WTC11 (cell line): ENCODE results near the gene TAB3. TPM values are rescaled to one million over a fixed set of nuclear protein-coding genes. Genes with fewer than 3 reads are reported as not detected.

Experiments used
- ATAC-seq: fragments of 200-7000 bp; cut with Tn5 transposase; 2 replicates; pipeline ENCODE4 v1.10.0; 2021; ENCODE audit warnings: mild to moderate bottlenecking, moderate library complexity
- CTCF ChIA-PET: fragments of 300-600 bp; sonication (Branson Sonifier 250); formaldehyde crosslinking; loops from one replicate; lab custom pipeline; 2021; ENCODE audit warnings: antibody characterized with exemption; lab: Charles Lee
- POLR2A ChIA-PET: fragments of 350-600 bp; sonication (Branson Sonifier 250); formaldehyde crosslinking; loops from one replicate; lab custom pipeline; 2021; ENCODE audit warnings: antibody characterized with exemption; lab: Charles Lee
- DNase-seq: peaks from one replicate; pipeline ENCODE4 v3.0.0; 2021; ENCODE audit warnings: low spot score
- H3K27ac Mint-ChIP-seq: 2 replicates; pipeline ENCODE4 v1.8.0; 2021; ENCODE audit warnings: mixed read lengths
- H3K27me3 Mint-ChIP-seq: 2 replicates; pipeline ENCODE4 v1.8.0; 2021; ENCODE audit warnings: low read depth, mild to moderate bottlenecking, moderate library complexity, mixed read lengths
- H3K36me3 Mint-ChIP-seq: 2 replicates; pipeline ENCODE4 v1.8.0; 2021; ENCODE audit warnings: mixed read lengths
- H3K4me1 Mint-ChIP-seq: 2 replicates; pipeline ENCODE4 v1.8.0; 2022; ENCODE audit warnings: mixed read lengths
- H3K4me3 Mint-ChIP-seq: 2 replicates; pipeline ENCODE4 v1.8.0; 2021; ENCODE audit warnings: mild to moderate bottlenecking, moderate library complexity, mixed read lengths
- H3K9me3 Mint-ChIP-seq: 2 replicates; pipeline ENCODE4 v1.8.0; 2021; ENCODE audit warnings: mixed read lengths
- CREB1 ChIP-seq: sonication (generic); formaldehyde crosslinking; IDR thresholded peaks from 2 replicates; pipeline ENCODE4 v1.8.0; 2023; ENCODE audit warnings: mild to moderate bottlenecking, missing genetic modification reagents
- FOXK1 ChIP-seq: sonication (generic); formaldehyde crosslinking; IDR thresholded peaks from 2 replicates; pipeline ENCODE4 v1.8.0; 2022; ENCODE audit warnings: mild to moderate bottlenecking, moderate library complexity, missing genetic modification reagents
- FOXP1 ChIP-seq: sonication (generic); formaldehyde crosslinking; IDR thresholded peaks from 2 replicates; pipeline ENCODE4 v1.8.0; 2022; ENCODE audit warnings: missing genetic modification reagents, mild to moderate bottlenecking, moderate library complexity, borderline replicate concordance
- GTF2I ChIP-seq: fragments of 250-450 bp; sonication (Bioruptor Pico); conservative IDR thresholded peaks from 2 replicates; pipeline ENCODE4 v1.4.0; 2021; ENCODE audit warnings: mild to moderate bottlenecking
- HMGA2 ChIP-seq: fragments of 250-450 bp; sonication (Bioruptor Pico); IDR thresholded peaks from 2 replicates; pipeline ENCODE4 v1.4.0; 2021; ENCODE audit warnings: mild to moderate bottlenecking, moderate library complexity
- IRF2 ChIP-seq: sonication (generic); formaldehyde crosslinking; IDR thresholded peaks from 2 replicates; pipeline ENCODE4 v1.8.0; 2022; ENCODE audit warnings: low read depth, missing genetic modification reagents, borderline replicate concordance
- MYBL2 ChIP-seq: sonication (generic); formaldehyde crosslinking; IDR thresholded peaks from 2 replicates; pipeline ENCODE4 v1.8.1; 2023; ENCODE audit warnings: mild to moderate bottlenecking, moderate library complexity, missing genetic modification reagents
- NFATC4 ChIP-seq: fragments of 250-450 bp; sonication (Bioruptor Pico); IDR thresholded peaks from 2 replicates; pipeline ENCODE4 v1.9.0; 2021; ENCODE audit warnings: mild to moderate bottlenecking
- OVOL2 ChIP-seq: fragments of 250-450 bp; sonication (Bioruptor Pico); IDR thresholded peaks from 2 replicates; pipeline ENCODE4 v1.9.0; 2021; ENCODE audit warnings: mild to moderate bottlenecking, borderline replicate concordance
- SMAD4 ChIP-seq: sonication (generic); formaldehyde crosslinking; IDR thresholded peaks from 2 replicates; pipeline ENCODE4 v1.8.0; 2022; ENCODE audit warnings: mild to moderate bottlenecking, missing genetic modification reagents
- TEAD1 ChIP-seq: sonication (generic); formaldehyde crosslinking; IDR thresholded peaks from 2 replicates; pipeline ENCODE4 v1.8.0; 2022; ENCODE audit warnings: mild to moderate bottlenecking, missing genetic modification reagents
- ZNF317 ChIP-seq: sonication (generic); formaldehyde crosslinking; IDR thresholded peaks from 2 replicates; pipeline ENCODE4 v1.8.1; 2023; ENCODE audit warnings: low read depth, mild to moderate bottlenecking, moderate library complexity, missing genetic modification reagents, borderline replicate concordance
- ZNF423 ChIP-seq: fragments of 250-450 bp; sonication (Bioruptor Pico); IDR thresholded peaks from 2 replicates; pipeline ENCODE4 v2.1.2; 2022; ENCODE audit warnings: mild to moderate bottlenecking, moderate library complexity
- total RNA-seq: library from RNA; stranded (reverse); gene quantifications from 3 replicates; pipeline ENCODE4 v1.2.3, GENCODE V29; 2021
- TF ChIP-seq, protein P1 (sequence below): sonication (generic); formaldehyde crosslinking; IDR thresholded peaks from 2 replicates; pipeline ENCODE4 v1.8.0; 2023; ENCODE audit warnings: mild to moderate bottlenecking, missing genetic modification reagents
- TF ChIP-seq, protein P2 (sequence below): sonication (generic); formaldehyde crosslinking; IDR thresholded peaks from 2 replicates; pipeline ENCODE4 v1.8.1; 2023; ENCODE audit warnings: mild to moderate bottlenecking, missing genetic modification reagents, moderate library complexity
- TF ChIP-seq, protein P3 (sequence below): sonication (generic); formaldehyde crosslinking; IDR thresholded peaks from 2 replicates; pipeline ENCODE4 v1.8.0; 2022; ENCODE audit warnings: missing genetic modification reagents
- TF ChIP-seq, protein P4 (sequence below): sonication (generic); formaldehyde crosslinking; IDR thresholded peaks from 2 replicates; pipeline ENCODE4 v1.8.0; 2022; ENCODE audit warnings: mild to moderate bottlenecking, missing genetic modification reagents
- TF ChIP-seq, protein P5 (sequence below): fragments of 200-600 bp; IDR thresholded peaks from 2 replicates; pipeline ENCODE4 v1.8.0; 2022; ENCODE audit warnings: antibody characterized with exemption
- TF ChIP-seq, protein P6 (sequence below): sonication (generic); formaldehyde crosslinking; IDR thresholded peaks from 2 replicates; pipeline ENCODE4 v1.8.1; 2022; ENCODE audit warnings: missing genetic modification reagents, borderline replicate concordance

TAB3 gene
- total RNA-seq, 1 experiment from 2014 or later, result 12.0 TPM

DNA sequence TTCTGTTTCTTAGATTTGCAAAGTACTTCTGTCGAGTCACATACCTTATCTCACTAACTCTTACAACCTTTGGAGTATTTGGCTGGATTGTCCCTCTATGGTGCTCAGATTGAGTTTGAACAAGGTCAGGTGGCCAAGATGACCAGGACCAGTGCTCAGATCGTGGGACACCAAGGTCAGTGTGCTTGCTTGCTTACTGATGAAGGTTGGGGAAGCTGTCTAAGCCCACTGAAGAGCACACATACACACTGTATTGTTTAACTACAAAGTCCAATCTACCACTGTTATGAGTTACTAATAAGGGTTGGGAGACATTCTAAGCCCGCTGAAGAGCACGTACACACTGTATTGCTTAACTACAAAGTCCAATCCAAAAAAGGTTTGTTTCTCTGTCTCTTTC is 53.7 kb downstream of the TAB3 start:
- POLR2A ChIA-PET, result no interaction called here
- H3K9me3 Mint-ChIP-seq, result no peaks in the 10 kb centered on the region
- CTCF ChIA-PET, result no interaction called here
- H3K27me3 Mint-ChIP-seq, result no peaks in the 10 kb centered on the region
- TF ChIP-seq, protein P1, sequence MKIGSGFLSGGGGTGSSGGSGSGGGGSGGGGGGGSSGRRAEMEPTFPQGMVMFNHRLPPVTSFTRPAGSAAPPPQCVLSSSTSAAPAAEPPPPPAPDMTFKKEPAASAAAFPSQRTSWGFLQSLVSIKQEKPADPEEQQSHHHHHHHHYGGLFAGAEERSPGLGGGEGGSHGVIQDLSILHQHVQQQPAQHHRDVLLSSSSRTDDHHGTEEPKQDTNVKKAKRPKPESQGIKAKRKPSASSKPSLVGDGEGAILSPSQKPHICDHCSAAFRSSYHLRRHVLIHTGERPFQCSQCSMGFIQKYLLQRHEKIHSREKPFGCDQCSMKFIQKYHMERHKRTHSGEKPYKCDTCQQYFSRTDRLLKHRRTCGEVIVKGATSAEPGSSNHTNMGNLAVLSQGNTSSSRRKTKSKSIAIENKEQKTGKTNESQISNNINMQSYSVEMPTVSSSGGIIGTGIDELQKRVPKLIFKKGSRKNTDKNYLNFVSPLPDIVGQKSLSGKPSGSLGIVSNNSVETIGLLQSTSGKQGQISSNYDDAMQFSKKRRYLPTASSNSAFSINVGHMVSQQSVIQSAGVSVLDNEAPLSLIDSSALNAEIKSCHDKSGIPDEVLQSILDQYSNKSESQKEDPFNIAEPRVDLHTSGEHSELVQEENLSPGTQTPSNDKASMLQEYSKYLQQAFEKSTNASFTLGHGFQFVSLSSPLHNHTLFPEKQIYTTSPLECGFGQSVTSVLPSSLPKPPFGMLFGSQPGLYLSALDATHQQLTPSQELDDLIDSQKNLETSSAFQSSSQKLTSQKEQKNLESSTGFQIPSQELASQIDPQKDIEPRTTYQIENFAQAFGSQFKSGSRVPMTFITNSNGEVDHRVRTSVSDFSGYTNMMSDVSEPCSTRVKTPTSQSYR (CRISPR knock-in tag), result no peak
- TF ChIP-seq, protein P2, sequence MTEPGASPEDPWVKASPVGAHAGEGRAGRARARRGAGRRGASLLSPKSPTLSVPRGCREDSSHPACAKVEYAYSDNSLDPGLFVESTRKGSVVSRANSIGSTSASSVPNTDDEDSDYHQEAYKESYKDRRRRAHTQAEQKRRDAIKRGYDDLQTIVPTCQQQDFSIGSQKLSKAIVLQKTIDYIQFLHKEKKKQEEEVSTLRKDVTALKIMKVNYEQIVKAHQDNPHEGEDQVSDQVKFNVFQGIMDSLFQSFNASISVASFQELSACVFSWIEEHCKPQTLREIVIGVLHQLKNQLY, result no peak
- TF ChIP-seq, protein P3, sequence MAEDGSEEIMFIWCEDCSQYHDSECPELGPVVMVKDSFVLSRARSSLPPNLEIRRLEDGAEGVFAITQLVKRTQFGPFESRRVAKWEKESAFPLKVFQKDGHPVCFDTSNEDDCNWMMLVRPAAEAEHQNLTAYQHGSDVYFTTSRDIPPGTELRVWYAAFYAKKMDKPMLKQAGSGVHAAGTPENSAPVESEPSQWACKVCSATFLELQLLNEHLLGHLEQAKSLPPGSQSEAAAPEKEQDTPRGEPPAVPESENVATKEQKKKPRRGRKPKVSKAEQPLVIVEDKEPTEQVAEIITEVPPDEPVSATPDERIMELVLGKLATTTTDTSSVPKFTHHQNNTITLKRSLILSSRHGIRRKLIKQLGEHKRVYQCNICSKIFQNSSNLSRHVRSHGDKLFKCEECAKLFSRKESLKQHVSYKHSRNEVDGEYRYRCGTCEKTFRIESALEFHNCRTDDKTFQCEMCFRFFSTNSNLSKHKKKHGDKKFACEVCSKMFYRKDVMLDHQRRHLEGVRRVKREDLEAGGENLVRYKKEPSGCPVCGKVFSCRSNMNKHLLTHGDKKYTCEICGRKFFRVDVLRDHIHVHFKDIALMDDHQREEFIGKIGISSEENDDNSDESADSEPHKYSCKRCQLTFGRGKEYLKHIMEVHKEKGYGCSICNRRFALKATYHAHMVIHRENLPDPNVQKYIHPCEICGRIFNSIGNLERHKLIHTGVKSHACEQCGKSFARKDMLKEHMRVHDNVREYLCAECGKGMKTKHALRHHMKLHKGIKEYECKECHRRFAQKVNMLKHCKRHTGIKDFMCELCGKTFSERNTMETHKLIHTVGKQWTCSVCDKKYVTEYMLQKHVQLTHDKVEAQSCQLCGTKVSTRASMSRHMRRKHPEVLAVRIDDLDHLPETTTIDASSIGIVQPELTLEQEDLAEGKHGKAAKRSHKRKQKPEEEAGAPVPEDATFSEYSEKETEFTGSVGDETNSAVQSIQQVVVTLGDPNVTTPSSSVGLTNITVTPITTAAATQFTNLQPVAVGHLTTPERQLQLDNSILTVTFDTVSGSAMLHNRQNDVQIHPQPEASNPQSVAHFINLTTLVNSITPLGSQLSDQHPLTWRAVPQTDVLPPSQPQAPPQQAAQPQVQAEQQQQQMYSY (CRISPR knock-in tag), result no peak
- TF ChIP-seq, protein P4, sequence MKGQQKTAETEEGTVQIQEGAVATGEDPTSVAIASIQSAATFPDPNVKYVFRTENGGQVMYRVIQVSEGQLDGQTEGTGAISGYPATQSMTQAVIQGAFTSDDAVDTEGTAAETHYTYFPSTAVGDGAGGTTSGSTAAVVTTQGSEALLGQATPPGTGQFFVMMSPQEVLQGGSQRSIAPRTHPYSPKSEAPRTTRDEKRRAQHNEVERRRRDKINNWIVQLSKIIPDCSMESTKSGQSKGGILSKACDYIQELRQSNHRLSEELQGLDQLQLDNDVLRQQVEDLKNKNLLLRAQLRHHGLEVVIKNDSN (CRISPR knock-in tag), result no peak
- TF ChIP-seq TEAD1 (no peak), ZNF423 (CRISPR knock-in tag) (no peak)
- H3K4me1 Mint-ChIP-seq, result peaks cover 14% of the 10 kb centered on the region
- H3K36me3 Mint-ChIP-seq, result peaks cover 21% of the 10 kb centered on the region
- no peak overlapping the region for H3K27ac Mint-ChIP-seq
- no peak overlapping the region for H3K4me3 Mint-ChIP-seq
- no peak for DNase-seq
- ATAC-seq, result no peak

DNA sequence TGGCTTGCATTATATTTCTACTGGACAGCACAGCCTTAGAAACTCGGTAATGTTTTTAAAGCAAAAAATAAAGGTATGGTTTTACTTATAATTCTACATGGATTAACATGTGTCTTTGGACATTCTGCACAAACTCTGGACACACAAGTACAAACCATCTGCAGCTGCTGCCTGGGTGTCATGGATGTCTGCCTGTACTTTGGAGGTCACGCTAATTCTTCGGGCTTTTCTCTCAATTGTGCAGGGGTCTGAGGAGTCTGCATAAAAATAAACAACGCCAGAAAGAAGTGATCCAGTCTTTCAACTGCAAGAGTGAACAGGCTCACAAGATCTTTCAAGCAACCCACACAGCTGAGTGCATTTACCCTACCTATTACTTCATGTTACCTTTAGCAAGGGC is 55.2 kb downstream of the TAB3 start:
- ChIA-PET POLR2A (no interaction called here), CTCF (interaction anchor here (0.6 kb wide), 1 partner anchor 488 kb away, joined by 4 read pairs; no protein-coding TSS in a partner anchor)
- TF ChIP-seq FOXK1 (no peak), CREB1 (CRISPR knock-in tag) (no peak), MYBL2 (CRISPR knock-in tag) (no peak), OVOL2 (CRISPR knock-in tag) (no peak), FOXP1 (CRISPR knock-in tag) (no peak), NFATC4 (CRISPR knock-in tag) (no peak), SMAD4 (no peak), ZNF317 (CRISPR knock-in tag) (no peak), IRF2 (CRISPR knock-in tag) (no peak), HMGA2 (no peak), GTF2I (CRISPR knock-in tag) (no peak)
- TF ChIP-seq, protein P5, sequence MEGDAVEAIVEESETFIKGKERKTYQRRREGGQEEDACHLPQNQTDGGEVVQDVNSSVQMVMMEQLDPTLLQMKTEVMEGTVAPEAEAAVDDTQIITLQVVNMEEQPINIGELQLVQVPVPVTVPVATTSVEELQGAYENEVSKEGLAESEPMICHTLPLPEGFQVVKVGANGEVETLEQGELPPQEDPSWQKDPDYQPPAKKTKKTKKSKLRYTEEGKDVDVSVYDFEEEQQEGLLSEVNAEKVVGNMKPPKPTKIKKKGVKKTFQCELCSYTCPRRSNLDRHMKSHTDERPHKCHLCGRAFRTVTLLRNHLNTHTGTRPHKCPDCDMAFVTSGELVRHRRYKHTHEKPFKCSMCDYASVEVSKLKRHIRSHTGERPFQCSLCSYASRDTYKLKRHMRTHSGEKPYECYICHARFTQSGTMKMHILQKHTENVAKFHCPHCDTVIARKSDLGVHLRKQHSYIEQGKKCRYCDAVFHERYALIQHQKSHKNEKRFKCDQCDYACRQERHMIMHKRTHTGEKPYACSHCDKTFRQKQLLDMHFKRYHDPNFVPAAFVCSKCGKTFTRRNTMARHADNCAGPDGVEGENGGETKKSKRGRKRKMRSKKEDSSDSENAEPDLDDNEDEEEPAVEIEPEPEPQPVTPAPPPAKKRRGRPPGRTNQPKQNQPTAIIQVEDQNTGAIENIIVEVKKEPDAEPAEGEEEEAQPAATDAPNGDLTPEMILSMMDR, result no peak
- TF ChIP-seq, protein P2, result no peak
- TF ChIP-seq, protein P6, sequence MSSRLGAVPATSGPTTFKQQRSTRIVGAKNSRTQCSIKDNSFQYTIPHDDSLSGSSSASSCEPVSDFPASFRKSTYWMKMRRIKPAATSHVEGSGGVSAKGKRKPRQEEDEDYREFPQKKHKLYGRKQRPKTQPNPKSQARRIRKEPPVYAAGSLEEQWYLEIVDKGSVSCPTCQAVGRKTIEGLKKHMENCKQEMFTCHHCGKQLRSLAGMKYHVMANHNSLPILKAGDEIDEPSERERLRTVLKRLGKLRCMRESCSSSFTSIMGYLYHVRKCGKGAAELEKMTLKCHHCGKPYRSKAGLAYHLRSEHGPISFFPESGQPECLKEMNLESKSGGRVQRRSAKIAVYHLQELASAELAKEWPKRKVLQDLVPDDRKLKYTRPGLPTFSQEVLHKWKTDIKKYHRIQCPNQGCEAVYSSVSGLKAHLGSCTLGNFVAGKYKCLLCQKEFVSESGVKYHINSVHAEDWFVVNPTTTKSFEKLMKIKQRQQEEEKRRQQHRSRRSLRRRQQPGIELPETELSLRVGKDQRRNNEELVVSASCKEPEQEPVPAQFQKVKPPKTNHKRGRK (CRISPR knock-in tag), result no peak
- DNase-seq (no peak), ATAC-seq (no peak)
- Mint-ChIP-seq H3K27me3 (no peaks in the 10 kb centered on the region), H3K4me1 (peaks cover 20% of the 10 kb centered on the region), H3K4me3 (no peak overlapping the region), H3K9me3 (no peaks in the 10 kb centered on the region), H3K36me3 (peaks cover 17% of the 10 kb centered on the region), H3K27ac (no peak overlapping the region)
